Measurements from ENCODE around the gene THY1. TPM values are rescaled to one million over a fixed set of nuclear protein-coding genes. Genes with fewer than 3 reads are reported as not detected.

Gene THY1
- total and polyA plus RNA-seq, 2 of the 8 experiments (the other 6 are each of a cell fraction or from before 2014, with no cell fraction given) = 286 to 2,479 TPM

DNA sequence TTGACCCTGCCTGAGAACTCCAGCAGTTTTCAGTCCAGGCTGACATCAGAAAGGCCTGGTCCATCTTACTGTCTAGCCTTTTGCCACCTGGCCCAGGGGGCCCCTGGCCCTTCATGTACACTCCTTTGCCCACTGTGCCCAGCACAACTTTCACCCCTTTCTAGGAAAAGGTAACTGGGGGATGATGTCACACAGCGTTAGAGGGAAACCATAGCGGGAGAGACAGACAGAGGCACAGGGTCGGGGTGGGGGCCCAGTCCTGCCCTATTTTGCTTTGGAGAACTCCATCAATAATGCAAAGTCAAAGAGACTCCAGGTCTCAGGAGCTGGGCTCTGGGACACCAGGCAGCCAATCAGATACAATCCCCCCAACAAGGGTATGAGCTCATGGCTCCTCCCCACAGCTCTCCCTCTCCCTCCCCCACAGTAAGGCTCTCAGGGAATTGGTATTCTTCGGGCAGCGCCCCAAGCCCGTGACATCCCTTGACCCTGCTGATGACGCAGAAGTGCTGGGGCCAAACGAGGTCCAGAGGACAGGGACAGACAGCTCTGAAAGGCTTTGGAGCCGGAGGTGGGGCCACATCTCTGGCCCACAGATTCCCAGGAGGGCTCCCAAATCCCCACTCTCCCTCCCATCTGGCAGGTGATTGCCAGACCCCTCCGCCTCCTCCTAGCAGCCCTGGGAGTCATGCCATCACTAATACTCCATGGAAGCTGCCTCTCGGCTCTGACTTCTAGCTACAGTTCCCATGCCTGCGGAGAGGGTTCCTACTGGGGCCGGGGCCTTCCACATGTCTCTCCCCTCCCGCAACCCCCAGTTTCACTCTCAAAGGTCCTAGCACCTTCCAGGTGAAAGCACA, 47.4 kb downstream of the THY1 start:
- H2BK20ac ChIP-seq (ENCODE audit: low read length) = no peak overlapping the region
- H3K27ac ChIP-seq (ENCODE audit: low read depth, low read length) = 0 out of 2 replicates have a peak overlapping the region, but pooled peaks have one; percentile 11
- no peak overlapping the region for H3K14ac ChIP-seq (ENCODE audit: insufficient read length)
- ChIA-PET CTCF (ENCODE audit: partially characterized antibody) (interaction anchor here (0.6 to 26.3 kb wide), 20 partner anchors 8 to 172 kb away, joined by 3 to 474 read pairs (median 6); partner anchors contain the start of genes C1QTNF5, MFRP, RNF26 and USP2), POLR2A (ENCODE audit: partially characterized antibody) (interaction anchor here (0.6 to 6.6 kb wide), 11 partner anchors 8 to 280 kb away, joined by 3 to 32 read pairs (median 3); partner anchors contain the start of gene DPAGT1)
- peak overlapping the region; percentile 68; the same call in 1 of the 2 replicates for H2BK5ac ChIP-seq (ENCODE audit: low read depth, low read length)
- no peaks in the 10 kb centered on the region for H3K36me3 ChIP-seq (ENCODE audit: control insufficient read depth in 2 of 4, insufficient read depth in 4 of 4, low read length in 3 of 4)
- H3K56ac ChIP-seq (replicated peaks; ENCODE audit: insufficient read length, low read depth, low read length) = no peak overlapping the region
- peaks cover 9 to 61% (median 44%) of the 10 kb centered on the region in 4 experiments for H3K4me1 ChIP-seq (replicated peaks in 1 of 4; ENCODE audit: control insufficient read depth in 3 of 4, insufficient read depth in 4 of 4, low read length in 3 of 4)
- no peak overlapping the region for H2BK15ac ChIP-seq (ENCODE audit: low read length)
- TF ChIP-seq, protein P1, sequence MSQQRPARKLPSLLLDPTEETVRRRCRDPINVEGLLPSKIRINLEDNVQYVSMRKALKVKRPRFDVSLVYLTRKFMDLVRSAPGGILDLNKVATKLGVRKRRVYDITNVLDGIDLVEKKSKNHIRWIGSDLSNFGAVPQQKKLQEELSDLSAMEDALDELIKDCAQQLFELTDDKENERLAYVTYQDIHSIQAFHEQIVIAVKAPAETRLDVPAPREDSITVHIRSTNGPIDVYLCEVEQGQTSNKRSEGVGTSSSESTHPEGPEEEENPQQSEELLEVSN (IDR thresholded peaks at IDR 0.05) = peak; percentile 75
- TF ChIP-seq CREB1 (IDR thresholded peaks at IDR 0.05) (0 out of 2 replicates have a peak, but pooled peaks have one; percentile 5), KDM5A (IDR thresholded peaks at IDR 0.05; ENCODE audit: low read length) (no peak), HDAC6 (IDR thresholded peaks at IDR 0.05; ENCODE audit: low read depth, low read length) (no peak)
- no peaks in the 10 kb centered on the region for H3K79me2 ChIP-seq (ENCODE audit: control insufficient read depth in 1 of 2, insufficient read depth in 2 of 2, low read length in 2 of 2)
- FAIRE-seq = no peak
- H3K18ac ChIP-seq (ENCODE audit: extremely low read depth, low read length) = peak overlapping the region; percentile 48
- no peak overlapping the region for H2AFZ ChIP-seq (ENCODE audit: low read length)
- no peaks in the 10 kb centered on the region for H3K9me3 ChIP-seq (ENCODE audit: insufficient read depth in 2 of 2, low read depth in 1 of 2, low read length in 1 of 2)
- peak overlapping the region; percentile 52 for H4K91ac ChIP-seq (replicated peaks; ENCODE audit: insufficient read length, low read length)
- peak overlapping the region; percentile 48 for H4K5ac ChIP-seq (ENCODE audit: insufficient read length, low read depth, low read length)
- no peak overlapping the region; the same call in 1 of the 2 replicates for H4K8ac ChIP-seq (ENCODE audit: extremely low read depth, insufficient read depth, low read length)
- WGBS, 2 experiments (ENCODE audit: extremely low coverage in 1 of 2, insufficient coverage in 1 of 2, insufficient read length in 1 of 2, insufficient replicate concordance in 2 of 2, low coverage in 1 of 2, low lambda C conversion rate in 2 of 2, missing lambda C conversion rate in 1 of 2) = 62% methylated on average over 14 of the region's 14 CpGs; no CpG with 5 or more reads in 1 of the 2 experiments
- H3K4me2 ChIP-seq (ENCODE audit: insufficient read depth in 1 of 2, low read depth in 2 of 2, low read length in 2 of 2) = peak overlapping the region in 1 of 2 experiments; percentile 11; a peak in 1 of 4 replicates
- peaks cover 8% of the 10 kb centered on the region; the same call in 1 of the 2 replicates for H3K23me2 ChIP-seq (ENCODE audit: low read depth, low read length)
- peak overlapping the region; percentile 51 for H3K4ac ChIP-seq (replicated peaks; ENCODE audit: insufficient read length, low read depth, low read length)
- H2BK120ac ChIP-seq (replicated peaks; ENCODE audit: low read depth, low read length) = peak overlapping the region; percentile 77
- H3K23ac ChIP-seq (ENCODE audit: insufficient read length) = no peak overlapping the region
- DNase-seq (ENCODE audit: low read depth in 1 of 2, low spot score in 2 of 2) = peak in 1 of 2 experiments; percentile 57
- peaks cover 0 to 5% of the 10 kb centered on the region in 2 experiments for H4K20me1 ChIP-seq (replicated peaks in 1 of 2; ENCODE audit: control insufficient read depth in 1 of 2, insufficient read depth in 2 of 2, low read length in 2 of 2)
- no peaks in the 10 kb centered on the region for H3K79me1 ChIP-seq (ENCODE audit: low read depth, low read length)
- H3K9ac ChIP-seq (replicated peaks in 1 of 4; ENCODE audit: extremely low read depth in 1 of 4, low read depth in 3 of 4, low read length in 3 of 4) = no peak overlapping the region
- H3K27me3 ChIP-seq (replicated peaks in 1 of 4; ENCODE audit: control insufficient read depth in 3 of 4, extremely low read depth in 1 of 4, insufficient read depth in 3 of 4, low read length in 3 of 4) = peaks cover 0 to 7% (median 6%) of the 10 kb centered on the region in 4 experiments; a peak in 6 of 7 replicates
- H2AK5ac ChIP-seq (ENCODE audit: low read depth, low read length) = no peak overlapping the region
- H3K4me3 ChIP-seq (ENCODE audit: extremely low read depth in 1 of 4, insufficient read depth in 2 of 4, low read depth in 3 of 4, low read length in 4 of 4) = no peak overlapping the region
- peak overlapping the region; percentile 60; the same call in 1 of the 2 replicates for H2BK12ac ChIP-seq (ENCODE audit: low read depth, low read length)
